A673 (cell line): ENCODE results near the gene GIN1. TPM values are rescaled to one million over a fixed set of nuclear protein-coding genes. Genes with fewer than 3 reads are reported as not detected.

Experiments
- BruUV-seq: library from RNA; stranded (reverse); fragments of 400-500 nt; replicated peaks from 2 replicates; lab custom pipeline; 2021; lab: Mats Ljungman, UMichigan
- CTCF ChIA-PET: fragments of 300-600 bp; sonication (Branson Sonifier 250); formaldehyde crosslinking; loops from one replicate; lab custom pipeline; 2022; ENCODE audit warnings: antibody characterized with exemption; lab: Charles Lee
- POLR2A ChIA-PET: fragments of 300-600 bp; sonication (Branson Sonifier 250); formaldehyde crosslinking; loops from one replicate; lab custom pipeline; 2022; ENCODE audit warnings: antibody characterized with exemption; ENCODE audit not compliant: low non-redundant PET; lab: Charles Lee
- DNase-seq: peaks from one replicate; pipeline ENCODE4 v3.0.0-alpha.2; 2015; ENCODE audit warnings: low spot score
- H3K27ac ChIP-seq: fragments of 200-600 bp; sonication (generic); 2 replicates; pipeline ENCODE4 v1.5.1; 2016; ENCODE audit warnings: mixed run types, low read depth, mild to moderate bottlenecking, mixed read lengths, antibody characterized with exemption, low read length; ENCODE audit not compliant: poor library complexity, severe bottlenecking
- H3K27me3 ChIP-seq: fragments of 200-600 bp; sonication (generic); replicated peaks from 2 replicates; pipeline ENCODE4 v1.6.1; 2017; ENCODE audit warnings: mixed run types, low read depth, mild to moderate bottlenecking, mixed read lengths, antibody characterized with exemption, low read length; ENCODE audit not compliant: insufficient read depth, poor library complexity
- H3K36me3 ChIP-seq: fragments of 200-600 bp; sonication (generic); 2 replicates; pipeline ENCODE4 v1.6.1; 2016; ENCODE audit warnings: mixed run types, mild to moderate bottlenecking, mixed read lengths, antibody characterized with exemption, low read length; ENCODE audit not compliant: insufficient read depth, poor library complexity, severe bottlenecking
- H3K4me1 ChIP-seq: fragments of 200-600 bp; sonication (generic); 2 replicates; pipeline ENCODE4 v1.6.1; 2017; ENCODE audit warnings: mixed run types, mild to moderate bottlenecking, mixed read lengths, antibody characterized with exemption, low read length; ENCODE audit not compliant: insufficient read depth, poor library complexity, severe bottlenecking
- H3K4me3 ChIP-seq: fragments of 200-600 bp; sonication (generic); 2 replicates; pipeline ENCODE4 v1.5.1; 2016; ENCODE audit warnings: low read depth, mixed run types, mild to moderate bottlenecking, mixed read lengths, low read length; ENCODE audit not compliant: poor library complexity, severe bottlenecking
- H3K9me3 ChIP-seq: fragments of 200-600 bp; sonication (generic); 2 replicates; pipeline ENCODE4 v1.6.1; 2016; ENCODE audit warnings: mixed run types, low read depth, mild to moderate bottlenecking, mixed read lengths, antibody characterized with exemption, low read length; ENCODE audit not compliant: poor library complexity, severe bottlenecking
- CTCF ChIP-seq: fragments of 300-800, 200-600 bp; sonication (generic); conservative IDR thresholded peaks from 2 replicates; pipeline ENCODE4 v1.5.1; 2017; ENCODE audit warnings: low read depth, mild to moderate bottlenecking, antibody characterized with exemption, low read length, moderate library complexity, mixed read lengths
- EZH2 ChIP-seq: fragments of 200-600 bp; sonication (generic); IDR thresholded peaks from 2 replicates; pipeline ENCODE4 v1.6.1; 2017; ENCODE audit warnings: borderline replicate concordance, low read depth, mild to moderate bottlenecking, mixed read lengths, antibody characterized with exemption, low read length; ENCODE audit not compliant: poor library complexity, severe bottlenecking
- intact Hi-C: fragments of 100-400 bp; cut with micrococcal nuclease; formaldehyde crosslinking; loops from one replicate; pipeline ENCODE4 v1.10.0; 2022; ENCODE audit not compliant: unreplicated experiment
- total RNA-seq: library from RNA; stranded (reverse); gene quantifications from 2 replicates; pipeline ENCODE4 v1.2.3, GENCODE V29; 2021

GIN1 gene
- total RNA-seq, 1 experiment from 2014 or later, result 12.5 TPM

- no peak overlapping the region for H3K27ac ChIP-seq
- no peak overlapping the region for H3K4me3 ChIP-seq
- peaks cover 4% of the 10 kb centered on the region for H3K9me3 ChIP-seq
- no peaks in the 10 kb centered on the region for H3K4me1 ChIP-seq
- BruUV-seq, result no TSS peak
- POLR2A ChIA-PET, result no interaction called here
- H3K27me3 ChIP-seq, result no peaks in the 10 kb centered on the region
- DNase-seq, result no peak
- no peak for TF ChIP-seq EZH2
- no peak for TF ChIP-seq CTCF
- CTCF ChIA-PET, result no interaction called here
- intact Hi-C loops, result no loop called here
- no peaks in the 10 kb centered on the region for H3K36me3 ChIP-seq
Observed at GRCh38 chr5:103089272-103089671, 30.7 kb downstream of the GIN1 start.

- Histone ChIP-seq H3K27me3 (no peaks in the 10 kb centered on the region), H3K36me3 (no peaks in the 10 kb centered on the region), H3K27ac (no peak overlapping the region), H3K4me3 (no peak overlapping the region), H3K4me1 (no peaks in the 10 kb centered on the region), H3K9me3 (peaks cover 7% of the 10 kb centered on the region)
- TF ChIP-seq EZH2 (no peak), CTCF (no peak)
- ChIA-PET CTCF (no interaction called here), POLR2A (no interaction called here)
- DNase-seq, result no peak
- no TSS peak for BruUV-seq
- intact Hi-C loops, result no loop called here
Observed at GRCh38 chr5:103086547-103086946, 33.4 kb downstream of the GIN1 start.

- intact Hi-C loops, result no loop called here
- ChIA-PET CTCF (no interaction called here), POLR2A (interaction anchor here (0.6 kb wide), 1 partner anchor 319 kb away, joined by 3 read pairs; no protein-coding TSS in a partner anchor)
- Histone ChIP-seq H3K27me3 (no peaks in the 10 kb centered on the region), H3K36me3 (no peaks in the 10 kb centered on the region), H3K9me3 (peaks cover 20% of the 10 kb centered on the region), H3K4me3 (no peak overlapping the region), H3K27ac (no peak overlapping the region), H3K4me1 (no peaks in the 10 kb centered on the region)
- no TSS peak for BruUV-seq
- no peak for TF ChIP-seq CTCF
- DNase-seq, result no peak
Observed at GRCh38 chr5:103079796-103080195, 40.1 kb downstream of the GIN1 start.
